Measurements from ENCODE around the gene CD58.

CD58 gene

GRCh38 chr1:116465845-116466685 lies 104.8 kb downstream of the CD58 start:
- DNase-seq, result no peak

- no peak for DNase-seq
Measured at GRCh38 chr1:116465477-116465844, 105.4 kb downstream of the CD58 start.

Data from CD4-positive, alpha-beta T cell treated with Interleukin-21 for 1 hour (primary cell).